Caco-2 (cell line): ENCODE results near the gene PHACTR2. TPM values are rescaled to one million over a fixed set of nuclear protein-coding genes. Genes with fewer than 3 reads are reported as not detected.
"Not testable (repeated sequence)": the region's sequence is repeated elsewhere in the genome, so short reads cannot be mapped to it uniquely, and the experiment has no call there.

Experiments
- BruUV-seq: library from RNA; stranded (reverse); fragments of 400-500 nt; replicated peaks from 2 replicates; lab custom pipeline; 2021; lab: Mats Ljungman, UMichigan
- CTCF ChIA-PET: fragments of 300-600 bp; sonication (Branson Sonifier 250); formaldehyde crosslinking; loops from one replicate; lab custom pipeline; 2022; ENCODE audit warnings: antibody characterized with exemption; lab: Charles Lee
- POLR2A ChIA-PET: fragments of 300-600 bp; sonication (Branson Sonifier 250); formaldehyde crosslinking; loops from one replicate; lab custom pipeline; 2022; ENCODE audit warnings: antibody characterized with exemption; lab: Charles Lee
- DNase-seq, 2 experiments: peaks; one replicate each; pipeline versions ENCODE4 v3.0.0 to v3.0.0-alpha.2; 2020 to 2022
- H3K27me3 ChIP-seq: replicated peaks from 2 replicates; pipeline ENCODE4 v1.6.0; 2011; ENCODE audit warnings: low read length; ENCODE audit not compliant: control insufficient read depth, insufficient read depth
- H3K36me3 ChIP-seq: 2 replicates; pipeline ENCODE4 v1.5.1; 2011; ENCODE audit warnings: low read length; ENCODE audit not compliant: control insufficient read depth, insufficient read depth
- H3K4me1 ChIP-seq: fragments of 250-450 bp; sonication (Bioruptor Pico); 2 replicates; pipeline ENCODE4 v1.5.1; 2020; ENCODE audit warnings: mild to moderate bottlenecking
- H3K4me3 ChIP-seq: 2 replicates; pipeline ENCODE4 v1.5.1; 2011; ENCODE audit warnings: low read depth, mild to moderate bottlenecking, control low read depth, low read length
- H3K9me3 ChIP-seq: fragments of 250-450 bp; sonication (Bioruptor Pico); 2 replicates; pipeline ENCODE4 v1.5.1; 2020; ENCODE audit warnings: mild to moderate bottlenecking, moderate library complexity
- H3K27ac Mint-ChIP-seq: one replicate; pipeline ENCODE4 v1.8.0; 2022; ENCODE audit warnings: mixed read lengths; ENCODE audit not compliant: unreplicated experiment
- H3K27me3 Mint-ChIP-seq: one replicate; pipeline ENCODE4 v1.8.0; 2022; ENCODE audit warnings: mixed read lengths; ENCODE audit not compliant: insufficient read depth, unreplicated experiment
- H3K36me3 Mint-ChIP-seq: one replicate; pipeline ENCODE4 v1.8.0; 2022; ENCODE audit warnings: mild to moderate bottlenecking, mixed read lengths; ENCODE audit not compliant: insufficient read depth, unreplicated experiment
- H3K4me1 Mint-ChIP-seq: one replicate; pipeline ENCODE4 v1.8.0; 2022; ENCODE audit warnings: low read depth, mixed read lengths; ENCODE audit not compliant: unreplicated experiment
- H3K4me3 Mint-ChIP-seq: one replicate; pipeline ENCODE4 v1.8.0; 2022; ENCODE audit warnings: mild to moderate bottlenecking, moderate library complexity, mixed read lengths; ENCODE audit not compliant: unreplicated experiment
- H3K9me3 Mint-ChIP-seq: one replicate; pipeline ENCODE4 v1.8.0; 2022; ENCODE audit warnings: mixed read lengths; ENCODE audit not compliant: unreplicated experiment
- intact Hi-C: fragments of 100-400 bp; cut with micrococcal nuclease; formaldehyde crosslinking; loops from one replicate; pipeline ENCODE4 v1.10.0; 2022; ENCODE audit not compliant: unreplicated experiment
- total RNA-seq: library from RNA; stranded (reverse); gene quantifications from 2 replicates; pipeline ENCODE4 v1.2.3, GENCODE V29; 2022
- TF ChIP-seq, protein P1 (sequence below), 2 experiments: fragments of 200-600 bp in 1 of 2; IDR thresholded peaks; 1 replicate in 1 of 2; 2 replicates in 1 of 2; pipeline versions ENCODE4 v1.5.1 to v1.8.0; 2011 to 2022; ENCODE audit warnings: antibody characterized with exemption in 1 of 2, control low read depth in 1 of 2, inconsistent platforms in 1 of 2, low read depth in 1 of 2, low read length in 1 of 2, mild to moderate bottlenecking in 1 of 2, moderate library complexity in 1 of 2; ENCODE audit not compliant: insufficient read depth in 1 of 2, severe bottlenecking in 1 of 2, unreplicated experiment in 1 of 2

Gene PHACTR2
- total RNA-seq, 1 experiment from 2014 or later, result 100 TPM

DNA sequence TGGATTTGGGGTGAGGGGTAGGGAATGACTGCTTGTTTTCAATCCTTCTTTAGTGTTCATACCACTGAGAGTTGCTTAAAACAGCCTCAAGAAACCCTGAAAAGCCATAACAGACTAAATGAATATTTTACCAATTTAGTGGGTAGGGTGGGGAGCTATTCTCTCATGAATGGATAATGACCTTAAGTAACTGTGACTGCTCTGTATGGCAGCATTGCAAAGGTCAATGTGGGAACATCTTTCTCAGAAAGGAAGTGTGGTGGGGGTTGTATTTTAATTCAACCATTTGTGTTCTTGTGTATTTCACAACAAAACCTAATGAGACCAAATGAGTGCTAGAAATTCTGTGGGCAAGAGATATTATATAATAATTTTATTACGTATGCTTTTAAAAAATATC, 55.7 kb downstream of the PHACTR2 start:
- no peak for DNase-seq
- Mint-ChIP-seq H3K36me3 (peaks cover 3% of the 10 kb centered on the region), H3K27ac (no peak overlapping the region), H3K4me1 (peaks cover 23% of the 10 kb centered on the region), H3K4me3 (no peak overlapping the region), H3K9me3 (no peaks in the 10 kb centered on the region), H3K27me3 (no peaks in the 10 kb centered on the region)
- H3K4me3 ChIP-seq, result no peak overlapping the region
- no peaks in the 10 kb centered on the region for H3K9me3 ChIP-seq
- intact Hi-C loops, result no loop called here
- CTCF ChIA-PET, result no interaction called here
- no peaks in the 10 kb centered on the region for H3K36me3 ChIP-seq
- peaks cover 8% of the 10 kb centered on the region; the same call in 1 of the 2 replicates for H3K4me1 ChIP-seq
- no TSS peak for BruUV-seq
- POLR2A ChIA-PET, result no interaction called here
- H3K27me3 ChIP-seq, result no peaks in the 10 kb centered on the region
- TF ChIP-seq, protein P1, sequence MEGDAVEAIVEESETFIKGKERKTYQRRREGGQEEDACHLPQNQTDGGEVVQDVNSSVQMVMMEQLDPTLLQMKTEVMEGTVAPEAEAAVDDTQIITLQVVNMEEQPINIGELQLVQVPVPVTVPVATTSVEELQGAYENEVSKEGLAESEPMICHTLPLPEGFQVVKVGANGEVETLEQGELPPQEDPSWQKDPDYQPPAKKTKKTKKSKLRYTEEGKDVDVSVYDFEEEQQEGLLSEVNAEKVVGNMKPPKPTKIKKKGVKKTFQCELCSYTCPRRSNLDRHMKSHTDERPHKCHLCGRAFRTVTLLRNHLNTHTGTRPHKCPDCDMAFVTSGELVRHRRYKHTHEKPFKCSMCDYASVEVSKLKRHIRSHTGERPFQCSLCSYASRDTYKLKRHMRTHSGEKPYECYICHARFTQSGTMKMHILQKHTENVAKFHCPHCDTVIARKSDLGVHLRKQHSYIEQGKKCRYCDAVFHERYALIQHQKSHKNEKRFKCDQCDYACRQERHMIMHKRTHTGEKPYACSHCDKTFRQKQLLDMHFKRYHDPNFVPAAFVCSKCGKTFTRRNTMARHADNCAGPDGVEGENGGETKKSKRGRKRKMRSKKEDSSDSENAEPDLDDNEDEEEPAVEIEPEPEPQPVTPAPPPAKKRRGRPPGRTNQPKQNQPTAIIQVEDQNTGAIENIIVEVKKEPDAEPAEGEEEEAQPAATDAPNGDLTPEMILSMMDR (IDR thresholded peaks at IDR 0.05; ENCODE audit: insufficient read depth in 1 of 2, low read depth in 1 of 2, low read length in 1 of 2, severe bottlenecking in 1 of 2, unreplicated experiment in 1 of 2), result no peak

DNA sequence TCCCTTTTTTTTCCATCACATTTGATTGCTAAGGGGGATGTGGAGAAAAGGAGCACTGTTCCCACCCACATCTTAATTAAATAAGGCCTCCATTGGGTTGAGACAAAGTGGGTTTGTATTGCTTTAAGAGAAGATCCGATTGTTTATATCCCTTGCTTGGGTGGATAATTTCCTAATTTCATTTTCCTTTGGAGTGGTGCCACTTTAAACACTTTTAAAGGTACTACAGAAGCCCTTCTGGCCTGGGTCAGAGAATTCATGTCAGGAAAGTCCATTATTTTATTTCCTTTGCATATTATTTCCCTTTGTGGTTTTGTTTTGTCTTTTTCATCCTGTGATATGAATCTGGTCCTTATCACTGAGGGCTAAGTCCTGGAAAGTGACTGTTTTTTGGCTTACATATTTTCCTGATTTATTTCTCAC, 56.9 kb downstream of the PHACTR2 start:
- ChIA-PET POLR2A (no interaction called here), CTCF (no interaction called here)
- Histone ChIP-seq H3K4me3 (no peak overlapping the region), H3K4me1 (peaks cover 9% of the 10 kb centered on the region), H3K27me3 (no peaks in the 10 kb centered on the region), H3K9me3 (no peaks in the 10 kb centered on the region), H3K36me3 (no peaks in the 10 kb centered on the region)
- no peaks in the 10 kb centered on the region for H3K9me3 Mint-ChIP-seq
- peaks cover 29% of the 10 kb centered on the region for H3K4me1 Mint-ChIP-seq
- no peak overlapping the region for H3K4me3 Mint-ChIP-seq
- no peaks in the 10 kb centered on the region for H3K36me3 Mint-ChIP-seq
- TF ChIP-seq, protein P1 (IDR thresholded peaks at IDR 0.05; ENCODE audit: insufficient read depth in 1 of 2, low read depth in 1 of 2, low read length in 1 of 2, severe bottlenecking in 1 of 2, unreplicated experiment in 1 of 2), result no peak
- H3K27me3 Mint-ChIP-seq, result no peaks in the 10 kb centered on the region
- DNase-seq, result no peak
- intact Hi-C loops, result no loop called here
- H3K27ac Mint-ChIP-seq, result no peak overlapping the region
- BruUV-seq, result no TSS peak

DNA sequence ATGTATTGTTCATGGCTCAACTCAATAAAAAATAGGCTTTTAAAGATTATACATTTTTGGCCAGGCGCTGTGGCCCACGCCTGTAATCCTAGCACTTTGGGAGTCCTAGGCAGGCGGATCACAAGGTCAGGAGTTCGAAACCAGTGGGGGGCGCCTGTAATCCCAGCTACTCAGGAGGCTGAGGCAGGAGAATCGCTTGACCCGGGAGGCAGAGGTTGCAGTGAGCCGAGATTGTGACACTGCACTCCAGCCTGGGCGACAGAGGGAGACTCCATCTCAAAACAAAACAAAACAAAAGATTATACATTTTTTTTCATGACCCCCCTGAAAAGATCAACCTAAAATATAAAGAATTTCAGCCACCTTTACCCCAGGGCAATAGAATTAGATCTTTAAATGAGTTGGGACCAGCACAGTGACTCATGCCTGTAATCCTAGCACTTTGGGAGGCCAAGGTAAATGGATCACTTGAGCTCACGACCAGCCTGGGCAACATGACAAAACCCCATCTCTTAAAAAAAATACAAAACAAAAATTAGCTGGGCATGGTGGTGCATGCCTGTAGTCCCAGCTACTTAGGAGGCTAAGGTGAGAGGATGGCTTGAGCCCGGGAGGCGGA, 60.4 kb downstream of the PHACTR2 start:
- CTCF ChIA-PET, POLR2A ChIA-PET, H3K36me3 Mint-ChIP-seq, H3K27ac Mint-ChIP-seq, intact Hi-C loops, H3K36me3 ChIP-seq, BruUV-seq, DNase-seq, H3K27me3 ChIP-seq, H3K4me3 ChIP-seq, H3K4me3 Mint-ChIP-seq, H3K9me3 ChIP-seq, H3K9me3 Mint-ChIP-seq, H3K27me3 Mint-ChIP-seq: not testable (repeated sequence)
- peaks cover 25% of the 10 kb centered on the region for H3K4me1 Mint-ChIP-seq
- H3K4me1 ChIP-seq, result peaks cover 26% of the 10 kb centered on the region
